ENCODE results near the gene NCAPD3.
A peak's percentile ranks its signal among the peaks of the same experiment; 100 is the strongest.

NCAPD3 gene

DNA sequence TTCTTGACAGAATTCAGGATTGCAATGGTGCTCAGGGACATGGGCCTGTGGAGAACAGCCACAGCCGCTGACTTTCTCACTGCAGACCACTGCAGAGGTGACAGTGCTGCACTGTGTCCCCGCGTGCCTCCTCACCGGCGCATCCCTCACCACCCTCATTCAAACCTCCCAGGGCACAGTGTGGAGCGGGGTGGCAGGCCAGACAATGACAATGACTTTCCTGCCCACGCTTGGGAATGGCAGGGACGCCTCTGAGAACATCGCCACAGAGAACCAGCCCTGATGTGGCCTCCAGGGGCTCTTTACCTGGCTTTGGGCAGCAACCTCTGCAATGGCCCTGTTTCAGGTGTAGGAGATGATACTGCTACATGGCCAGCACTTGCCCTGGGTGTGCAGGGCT is 65.7 kb downstream of the NCAPD3 start:
- DNase-seq: no peak

- no peak for DNase-seq
Observed at GRCh38 chr11:134157451-134157850, 66.3 kb downstream of the NCAPD3 start.

DNA sequence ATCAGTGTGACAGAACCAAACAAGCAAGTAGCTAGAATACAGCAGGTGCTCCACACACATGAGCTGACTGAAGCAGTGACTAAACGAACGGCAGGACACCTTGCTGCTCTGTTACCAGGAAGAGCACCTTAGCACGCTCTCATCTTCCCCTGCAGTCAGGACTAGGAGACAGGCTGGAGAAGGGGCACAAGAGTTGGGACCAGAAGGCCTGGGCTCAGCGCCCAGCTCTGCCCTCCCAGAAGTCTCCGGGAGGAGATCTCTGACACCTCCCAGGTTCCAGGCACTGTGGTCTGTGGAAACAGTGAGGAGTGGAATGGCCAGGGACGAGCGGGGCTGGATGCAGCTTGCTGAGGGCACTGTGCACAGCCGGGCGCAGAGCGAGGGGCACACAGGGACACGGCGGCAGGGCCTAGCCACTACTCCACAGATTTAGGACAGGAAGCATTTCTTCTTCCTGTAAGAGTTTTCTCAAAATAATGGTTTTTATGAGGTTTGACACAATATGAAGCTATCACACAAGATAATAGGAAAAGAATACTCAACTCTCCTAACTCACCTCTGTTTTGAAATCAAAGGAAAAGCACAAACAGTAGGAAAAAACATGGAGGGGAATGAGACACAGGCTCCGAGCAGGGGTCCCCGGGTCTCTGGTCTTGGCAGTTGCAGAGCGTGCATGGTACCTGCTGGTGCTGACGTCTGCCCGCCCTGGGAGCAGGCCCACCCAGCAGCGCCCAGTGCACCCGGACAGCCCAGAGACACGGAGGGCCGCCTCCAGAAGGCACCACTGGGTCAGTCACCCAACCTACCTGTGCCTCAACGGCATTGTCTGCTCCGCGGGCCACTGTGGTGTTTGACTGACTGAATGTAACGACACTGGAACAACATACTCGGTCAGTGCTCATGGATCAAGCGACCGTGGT is 67.6 kb downstream of the NCAPD3 start:
- DNase-seq: no peak

- DNase-seq: no peak
Observed at GRCh38 chr11:134155456-134155855, 68.3 kb downstream of the NCAPD3 start.

GRCh38 chr11:134154441-134154840 is 69.3 kb downstream of the NCAPD3 start:
- DNase-seq: no peak

GRCh38 chr11:134153147-134153905 is 70.4 kb downstream of the NCAPD3 start:
- no peak for DNase-seq

DNA sequence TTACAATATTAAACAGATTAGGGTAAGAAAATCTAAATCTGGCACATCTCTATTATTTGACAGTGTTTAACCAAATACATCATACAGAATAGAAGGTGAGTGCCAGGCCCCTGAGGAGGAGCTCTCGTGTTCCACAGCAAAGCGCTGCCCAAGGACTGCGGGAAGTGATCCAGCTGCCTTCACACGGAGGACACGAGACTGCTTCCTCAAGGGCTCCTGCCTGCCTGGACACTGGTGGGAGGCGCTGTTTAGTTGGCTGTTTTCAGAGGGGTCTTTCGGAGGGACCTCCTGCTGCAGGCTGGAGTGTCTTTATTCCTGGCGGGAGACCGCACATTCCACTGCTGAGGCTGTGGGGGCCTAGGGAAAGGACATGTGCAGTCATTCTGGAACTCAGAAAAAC is 71.1 kb downstream of the NCAPD3 start:
- DNase-seq: no peak

- DNase-seq: no peak
Observed at GRCh38 chr11:134151083-134151747, 72.6 kb downstream of the NCAPD3 start.

DNA sequence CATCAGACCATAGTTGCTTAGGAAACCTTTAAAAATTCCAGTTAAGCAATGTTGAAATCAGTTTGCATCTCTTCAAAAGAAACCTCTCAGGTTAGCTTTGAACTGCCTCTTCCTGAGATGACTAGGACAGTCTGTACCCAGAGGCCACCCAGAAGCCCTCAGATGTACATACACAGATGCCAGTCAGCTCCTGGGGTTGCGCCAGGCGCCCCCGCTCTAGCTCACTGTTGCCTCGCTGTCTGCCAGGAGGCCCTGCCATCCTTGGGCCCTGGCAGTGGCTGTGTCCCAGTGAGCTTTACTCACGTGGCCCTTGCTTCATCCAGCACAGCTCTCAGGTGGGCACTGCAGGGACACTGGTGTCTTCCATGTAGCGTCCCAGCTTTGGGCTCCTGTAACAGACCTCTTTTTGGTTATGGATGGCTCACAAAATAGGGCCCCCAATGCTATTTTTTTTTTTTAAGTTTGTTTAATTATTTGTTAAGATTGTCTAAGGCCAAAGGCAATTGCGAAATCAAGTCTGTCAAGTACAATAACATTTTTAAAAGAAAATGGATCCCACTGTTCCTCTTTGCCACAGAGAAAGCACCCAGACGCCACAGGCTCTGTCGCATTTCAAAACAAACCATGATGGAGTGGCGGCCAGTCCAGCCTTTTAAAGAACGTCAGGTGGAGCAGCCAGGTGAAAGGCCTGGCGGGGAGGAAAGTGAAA is 73.4 kb downstream of the NCAPD3 start:
- no peak for DNase-seq

DNA sequence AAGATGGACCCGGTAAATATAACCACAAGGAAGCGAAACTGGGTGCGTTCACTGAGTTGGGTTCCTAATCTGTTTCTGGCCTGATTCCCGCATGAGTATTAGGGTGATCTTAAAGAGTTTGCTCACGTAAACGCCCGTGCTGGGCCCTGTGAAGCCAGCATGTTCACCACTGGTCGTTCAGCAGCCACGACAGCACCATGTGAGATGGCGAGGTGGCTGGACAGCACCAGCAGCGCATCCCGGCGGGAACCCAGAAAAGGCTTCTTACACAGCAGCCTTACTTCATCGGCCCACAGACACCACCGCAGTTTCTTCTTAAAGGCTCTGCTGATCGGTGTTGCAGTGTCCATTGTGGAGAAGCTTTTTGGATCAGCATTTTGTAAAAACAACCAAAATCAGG is 74.4 kb downstream of the NCAPD3 start:
- DNase-seq: no peak

DNA sequence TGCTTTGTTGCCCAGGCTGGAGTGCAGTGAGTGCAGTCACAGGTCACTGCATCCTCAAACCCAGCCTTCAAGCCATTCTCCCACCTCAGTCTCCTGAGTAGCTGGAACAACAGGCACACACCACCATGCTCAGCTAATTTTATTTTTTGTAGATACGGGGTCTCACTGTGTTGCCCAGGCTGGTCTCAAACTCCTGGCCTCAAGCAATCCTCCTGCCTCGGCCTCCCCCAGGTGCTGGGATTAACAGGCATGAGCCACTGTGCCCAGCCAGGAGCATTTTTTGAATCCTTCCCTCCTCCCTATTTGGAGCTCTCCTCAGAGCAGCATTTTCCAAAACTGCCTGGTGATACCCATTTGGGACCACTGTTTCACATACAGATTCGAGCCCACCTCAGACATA is 77.2 kb downstream of the NCAPD3 start:
- DNase-seq: no peak

- no peak for DNase-seq
Observed at GRCh38 chr11:134145715-134146114, 78.1 kb downstream of the NCAPD3 start.

DNA sequence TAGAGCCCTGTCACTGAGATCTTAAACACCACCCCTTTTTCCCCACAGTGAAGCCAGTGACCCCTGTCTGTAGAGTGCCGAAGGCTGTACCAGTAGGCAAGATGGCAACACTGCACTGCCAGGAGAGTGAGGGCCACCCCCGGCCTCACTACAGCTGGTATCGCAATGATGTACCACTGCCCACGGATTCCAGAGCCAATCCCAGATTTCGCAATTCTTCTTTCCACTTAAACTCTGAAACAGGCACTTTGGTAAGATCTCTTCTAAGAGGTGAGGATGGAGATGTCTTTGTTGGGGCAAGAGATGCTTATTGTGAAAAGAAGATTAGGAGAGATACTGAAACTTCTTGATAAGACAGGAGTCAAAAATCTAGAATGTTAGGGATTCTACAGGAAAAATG is 79.0 kb downstream of the NCAPD3 start:
- no peak for DNase-seq

DNA sequence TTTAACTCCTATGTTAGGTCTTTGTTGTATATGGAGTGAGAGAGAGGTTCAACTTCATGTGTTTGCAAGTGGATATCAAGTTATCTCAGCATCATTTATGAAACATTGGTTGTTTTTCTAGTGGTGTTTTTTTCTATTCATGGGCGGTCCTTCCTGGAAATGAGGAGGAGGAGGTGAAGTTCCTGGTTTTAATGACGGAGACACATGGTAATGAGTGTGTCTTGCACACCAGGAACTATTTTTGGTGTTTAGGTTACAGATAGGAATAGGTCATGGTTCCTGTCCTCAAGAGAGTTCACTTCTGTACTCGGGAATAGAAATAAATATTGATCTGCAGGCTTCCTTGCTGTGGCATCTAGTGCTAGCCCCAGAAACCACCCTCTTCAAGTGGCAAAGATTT is 80.0 kb downstream of the NCAPD3 start:
- no peak for DNase-seq

- DNase-seq: no peak
Observed at GRCh38 chr11:134142536-134142935, 81.2 kb downstream of the NCAPD3 start.

- DNase-seq: no peak
Observed at GRCh38 chr11:134140961-134141490, 82.7 kb downstream of the NCAPD3 start.

DNA sequence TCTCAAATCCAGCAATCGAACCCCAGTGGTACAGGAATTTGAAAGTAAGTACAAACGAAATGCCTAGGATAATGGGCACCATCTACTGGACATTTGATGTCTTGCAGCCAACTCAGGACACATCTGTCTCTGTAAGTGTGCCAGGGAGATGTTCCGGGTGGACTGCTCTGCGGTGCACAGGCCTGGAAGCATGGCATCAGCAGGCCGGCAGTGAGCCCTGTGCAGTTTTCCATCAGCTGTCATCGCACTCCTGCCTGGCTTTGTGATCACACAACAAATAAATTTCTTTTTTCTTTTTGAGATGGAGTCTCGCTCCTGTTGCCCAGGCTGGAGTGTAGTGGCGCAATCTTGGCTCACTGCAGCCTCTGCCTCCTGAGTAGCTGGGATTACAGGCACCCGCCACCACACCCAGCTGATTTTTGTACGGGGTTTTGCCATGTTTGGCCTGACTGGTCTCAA is 83.9 kb downstream of the NCAPD3 start:
- DNase-seq: peak; percentile 77

- no peak for DNase-seq
Observed at GRCh38 chr11:134139303-134139872, 84.4 kb downstream of the NCAPD3 start.

GRCh38 chr11:134138376-134138775 is 85.4 kb downstream of the NCAPD3 start:
- DNase-seq: peak; percentile 74

DNA sequence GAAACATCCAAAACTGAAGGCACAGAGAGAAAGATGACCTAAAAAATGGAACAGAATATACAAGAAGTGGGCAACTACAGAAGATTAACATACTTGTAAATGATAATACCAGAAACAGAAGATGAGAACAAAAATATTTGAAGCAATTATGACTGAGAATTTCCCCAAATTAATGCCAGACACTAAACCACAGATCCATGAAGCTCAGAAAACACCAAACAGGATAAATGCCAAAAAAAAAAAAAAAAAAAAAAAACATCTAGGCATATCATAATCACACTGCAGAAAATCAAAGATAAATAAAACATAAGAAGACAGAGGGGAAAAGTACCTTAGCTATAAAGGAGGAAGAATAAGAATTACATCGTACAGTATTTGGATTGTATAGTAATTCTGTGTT is 89.6 kb downstream of the NCAPD3 start:
- DNase-seq: no peak

DNA sequence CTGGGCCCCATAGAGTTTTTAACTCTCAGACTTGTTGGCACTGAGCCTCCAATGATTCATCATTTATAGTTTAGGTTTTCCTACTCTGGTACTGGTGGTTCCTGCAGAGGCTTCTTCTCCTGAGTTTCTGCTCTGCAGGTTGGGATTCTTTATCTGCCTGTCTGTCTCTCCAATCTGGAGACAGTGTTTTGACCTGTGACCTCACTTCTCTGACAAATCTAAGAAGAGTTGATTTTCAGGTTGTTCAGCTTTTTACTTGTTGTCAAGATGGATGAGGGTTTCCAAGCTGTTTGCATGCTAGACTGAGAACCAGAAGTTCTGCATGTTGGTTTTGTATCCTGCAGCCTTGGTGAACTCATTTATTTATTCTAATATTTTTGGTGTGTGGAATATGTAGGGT is 91.0 kb downstream of the NCAPD3 start:
- DNase-seq: peak; percentile 11
